Heart left ventricle (tissue), 16 donors: ENCODE measurements around the gene HAND2. TPM values are rescaled to one million over a fixed set of nuclear protein-coding genes. Genes with fewer than 3 reads are reported as not detected.

Source experiments
- ATAC-seq, 4 donors: fragments of 200-7000 bp; cut with Tn5 transposase; one replicate each; pipeline ENCODE4 v1.9.1; 2020 to 2022; ENCODE audit warnings: moderate library complexity in 4 of 4, mild to moderate bottlenecking in 3 of 4, moderate number of reproducible peaks in 1 of 4
- DNase-seq, 5 donors: peaks; one replicate each; pipeline ENCODE4 v3.0.0-alpha.2; 2020
- H3K27ac ChIP-seq, 12 donors: fragments of 200-600 bp; sonication (generic) in 4 of 12; one replicate each; pipeline versions ENCODE4 v1.5.0 to v1.8.0; 2016 to 2022; ENCODE audit warnings: mild to moderate bottlenecking in 2 of 12
- H3K27me3 ChIP-seq, 9 donors: fragments of 200-600 bp; sonication (generic) in 2 of 9; one replicate each; pipeline versions ENCODE4 v1.5.1 to v1.8.0; 2016 to 2022; ENCODE audit warnings: mild to moderate bottlenecking in 3 of 9
- H3K36me3 ChIP-seq, 9 donors: fragments of 200-600 bp; sonication (generic) in 2 of 9; one replicate each; pipeline versions ENCODE4 v1.5.0 to v1.8.0; 2018 to 2022; ENCODE audit warnings: mild to moderate bottlenecking in 2 of 9
- H3K4me1 ChIP-seq, 12 donors: fragments of 200-600 bp; sonication (generic) in 4 of 12; one replicate each; pipeline versions ENCODE4 v1.5.0 to v1.8.0; 2016 to 2022; ENCODE audit warnings: mild to moderate bottlenecking in 3 of 12
- H3K4me3 ChIP-seq, 12 donors: fragments of 200-600 bp; sonication (generic) in 4 of 12; one replicate each; pipeline versions ENCODE4 v1.5.0 to v1.8.0; 2017 to 2022; ENCODE audit warnings: mild to moderate bottlenecking in 9 of 12, moderate library complexity in 4 of 12
- H3K9me3 ChIP-seq, 12 donors: fragments of 200-600 bp; sonication (generic) in 4 of 12; one replicate each; pipeline versions ENCODE4 v1.5.0 to v1.8.0; 2016 to 2022; ENCODE audit warnings: mild to moderate bottlenecking in 1 of 12
- POLR2A ChIP-seq, 2 donors: fragments of 450-650 bp; IDR thresholded peaks; one replicate each; pipeline ENCODE4 v1.6.1; 2017; ENCODE audit warnings: antibody characterized with exemption in 2 of 2, mild to moderate bottlenecking in 2 of 2, moderate library complexity in 2 of 2
- WGBS, 4 donors: extraction: QIAGEN DNeasy Blood & Tissue Kit in 2 of 4; methylation state at CpG; one replicate each; pipeline versions ENCODE4 v1.1.5 to v1.1.7; 2013 to 2018; 5-methylcytosine and 5-hydroxymethylcytosine counted together
- intact Hi-C, 10 donors: fragments of 100-400 bp; cut with DNase I; formaldehyde crosslinking; loops; one replicate each; pipeline versions ENCODE4 v1.11.1 to v1.14.2; 2022
- polyA plus RNA-seq, 2 donors: library from polyadenylated mRNA; stranded (reverse); fragments of 200-250 nt; gene quantifications; one replicate each; pipeline ENCODE4 v1.2.3, GENCODE V29; 2013
- total RNA-seq, 9 donors: library from RNA; depleted of rRNA in 2 of 9; stranded (reverse); fragments of >200 nt in 2 of 9; fragmentation: NEBNext Ultra II Directional in 3 of 9; extraction: Animal tissue kit (Norgen Biotek cat#: 25700) in 3 of 9; gene quantifications; one replicate each; pipeline versions ENCODE4 v1.1.0 to v1.2.4, GENCODE V29; 2016 to 2023
- TF ChIP-seq, protein P1 (sequence below), 12 donors: fragments of 200-600 bp; sonication (generic) in 4 of 12; IDR thresholded peaks; one replicate each; pipeline versions ENCODE4 v1.5.0 to v1.8.0; 2018 to 2022; ENCODE audit warnings: antibody characterized with exemption in 12 of 12, mild to moderate bottlenecking in 5 of 12
- donor health status: ischemic (EF 13 %, LVEDD 7.1; RV severe dilation, severe dysfunction).
- donor health status: healthy with polysubstance abuse.
- donor health status: DM: no; HTN: yes; CAD: no.
- donor health status: DM: no; HTN: no; CAD: no.
- donor health status: ischemic (EF 25% LVEDD 6.9; RV normal size, moderate dysfunction).
- donor health status: ischemic (EF 25% LVEDD 5.7; RV mildly dilated, moderate dysfunction).
- donor health status: healthy.
- donor health status: DM: yes; HTN: yes; CAD: no.
- donor health status: ischemic (EF 35%, LVEDD 5.7; RV mildly dilated, moderate dysfunction).
- donor health status: nonischemic (EF 11% LVEDD 7.7; RV severe dilation, severe dysfunction).
- donor health status: DM: yes; HTN: yes; CAD: no.
- donor health status: PGD.
- donor health status: ischemic (EF 29% LVEDD 5.4; RV normal size, mild dysfunction).
- donor health status: nonischemic (EF 23%, LVEDD 6.1; RV moderate dilation, normal function).

Gene HAND2
- total and polyA plus RNA-seq, 11 donors, result 72.8 to 188 (median 126) TPM

DNA sequence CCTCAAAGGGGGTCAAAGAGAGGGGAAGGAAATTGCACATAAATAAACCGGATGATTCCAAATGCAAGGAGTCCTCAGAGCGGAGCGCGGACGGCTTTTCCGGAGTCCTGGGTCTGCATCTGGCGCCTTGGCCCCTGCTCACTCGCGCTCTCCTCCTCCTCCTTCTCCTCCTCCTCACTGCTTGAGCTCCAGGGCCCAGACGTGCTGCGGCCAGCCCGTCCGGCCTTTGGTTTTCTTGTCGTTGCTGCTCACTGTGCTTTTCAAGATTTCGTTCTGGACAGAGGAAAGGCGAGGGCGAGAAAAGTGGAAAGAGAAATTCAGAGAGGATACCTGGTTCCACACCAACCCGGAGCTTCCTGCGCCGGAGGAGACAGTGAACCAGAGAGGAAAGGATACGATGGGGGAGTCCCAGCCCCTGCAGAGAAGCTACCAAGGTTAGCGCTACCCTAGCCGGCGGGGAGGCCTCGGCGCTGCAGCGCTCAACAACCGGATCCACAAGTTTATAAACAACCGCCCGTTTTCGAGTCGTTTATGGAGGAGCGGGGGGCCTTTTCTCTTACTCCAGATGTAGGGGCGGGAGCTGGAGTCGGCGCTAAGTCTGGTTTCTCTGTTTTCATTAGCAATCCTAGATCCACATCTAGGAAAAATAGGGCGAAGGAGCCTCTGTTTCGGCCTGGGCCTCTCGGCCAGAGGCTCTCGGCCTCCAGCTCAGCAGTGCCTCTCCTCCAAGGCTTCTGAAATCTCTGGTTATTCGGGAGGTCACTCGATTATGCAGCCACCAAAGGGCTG is 2.7 kb downstream of the HAND2 start:
- H3K27me3 ChIP-seq, result peaks cover 0 to 98% (median 14%) of the 10 kb centered on the region in 9 donors
- no peak for TF ChIP-seq POLR2A (IDR thresholded peaks at IDR 0.05)
- TF ChIP-seq, protein P1, sequence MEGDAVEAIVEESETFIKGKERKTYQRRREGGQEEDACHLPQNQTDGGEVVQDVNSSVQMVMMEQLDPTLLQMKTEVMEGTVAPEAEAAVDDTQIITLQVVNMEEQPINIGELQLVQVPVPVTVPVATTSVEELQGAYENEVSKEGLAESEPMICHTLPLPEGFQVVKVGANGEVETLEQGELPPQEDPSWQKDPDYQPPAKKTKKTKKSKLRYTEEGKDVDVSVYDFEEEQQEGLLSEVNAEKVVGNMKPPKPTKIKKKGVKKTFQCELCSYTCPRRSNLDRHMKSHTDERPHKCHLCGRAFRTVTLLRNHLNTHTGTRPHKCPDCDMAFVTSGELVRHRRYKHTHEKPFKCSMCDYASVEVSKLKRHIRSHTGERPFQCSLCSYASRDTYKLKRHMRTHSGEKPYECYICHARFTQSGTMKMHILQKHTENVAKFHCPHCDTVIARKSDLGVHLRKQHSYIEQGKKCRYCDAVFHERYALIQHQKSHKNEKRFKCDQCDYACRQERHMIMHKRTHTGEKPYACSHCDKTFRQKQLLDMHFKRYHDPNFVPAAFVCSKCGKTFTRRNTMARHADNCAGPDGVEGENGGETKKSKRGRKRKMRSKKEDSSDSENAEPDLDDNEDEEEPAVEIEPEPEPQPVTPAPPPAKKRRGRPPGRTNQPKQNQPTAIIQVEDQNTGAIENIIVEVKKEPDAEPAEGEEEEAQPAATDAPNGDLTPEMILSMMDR (IDR thresholded peaks at IDR 0.05), result no peak
- 8 to 21% (median 14%) methylated on average over 41 to 42 of the region's 42 CpGs for WGBS, 4 donors
- peaks cover 0 to 25% (median 4%) of the 10 kb centered on the region in 12 donors for H3K4me1 ChIP-seq
- H3K36me3 ChIP-seq, result peaks cover 0 to 7% (median 0%) of the 10 kb centered on the region in 9 donors
- peak in 2 of 5 donors; percentile 45 to 53 for DNase-seq
- no peak for ATAC-seq
- H3K9me3 ChIP-seq, result no peaks in the 10 kb centered on the region
- intact Hi-C loops, result loop anchor here in 1 of 10 donors (5.0 kb wide), 1 partner anchor 220 kb away; no protein-coding TSS in a partner anchor
- H3K4me3 ChIP-seq, result peak overlapping the region; percentile 54 to 95 (median 82)
- peak overlapping the region; percentile 83 to 99 (median 95) for H3K27ac ChIP-seq

DNA sequence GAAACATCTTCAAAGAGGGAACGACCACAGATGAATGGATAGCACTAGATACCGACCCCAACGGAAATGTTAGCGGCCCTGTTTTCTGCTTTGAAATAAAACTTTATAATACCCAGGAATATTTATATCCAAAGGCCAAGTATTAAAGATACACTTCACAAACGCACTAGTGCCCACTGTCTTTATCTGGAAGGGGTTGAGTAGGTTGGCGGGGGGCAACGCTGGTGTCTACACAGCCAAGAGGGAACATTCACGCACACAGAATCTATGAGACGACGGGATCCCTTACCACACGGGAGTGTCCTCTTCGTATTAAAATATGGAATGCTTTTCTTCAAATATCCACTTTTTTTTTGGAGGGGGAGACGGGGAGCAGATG is 3.3 kb downstream of the HAND2 start:
- Histone ChIP-seq H3K4me3 (peak overlapping the region; percentile 54 to 95 (median 82)), H3K9me3 (no peaks in the 10 kb centered on the region), H3K4me1 (peaks cover 0 to 29% (median 6%) of the 10 kb centered on the region in 12 donors), H3K27ac (peak overlapping the region; percentile 83 to 99 (median 95)), H3K36me3 (peaks cover 0 to 7% (median 0%) of the 10 kb centered on the region in 9 donors), H3K27me3 (peaks cover 0 to 98% (median 12%) of the 10 kb centered on the region in 9 donors)
- TF ChIP-seq, protein P1 (IDR thresholded peaks at IDR 0.05), result no peak
- intact Hi-C loops, result loop anchor here in 1 of 10 donors (5.0 kb wide), 1 partner anchor 221 kb away; no protein-coding TSS in a partner anchor
- ATAC-seq (no peak), DNase-seq (no peak)
- WGBS, 4 donors, result 20 to 41% (median 26%) methylated on average over 13 of the region's 13 CpGs

DNA sequence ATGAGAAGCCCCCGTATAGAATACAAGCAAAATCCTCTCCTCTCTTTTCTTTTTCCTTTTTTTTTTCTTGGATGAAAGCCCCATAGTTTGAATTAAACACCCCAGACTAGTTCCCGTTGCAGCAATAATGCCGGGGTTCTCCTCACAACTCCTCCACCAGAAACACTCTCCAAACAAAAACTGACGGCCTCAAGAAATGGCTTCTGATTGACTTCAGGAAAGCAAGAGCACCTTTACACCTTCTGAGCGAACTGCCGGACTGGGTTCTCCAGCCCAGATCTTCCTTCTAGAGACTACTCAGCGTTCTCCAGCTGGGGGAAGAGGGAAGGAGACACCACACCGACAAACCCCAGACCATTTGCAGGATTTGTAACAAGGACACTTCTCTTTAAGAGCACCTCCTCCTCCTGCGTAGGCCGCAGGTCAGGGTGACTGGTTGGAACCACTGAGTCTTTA is 4.0 kb downstream of the HAND2 start:
- Histone ChIP-seq H3K36me3 (peaks cover 0 to 7% (median 0%) of the 10 kb centered on the region in 9 donors), H3K4me1 (peaks cover 0 to 36% (median 10%) of the 10 kb centered on the region in 12 donors), H3K4me3 (peak overlapping the region; percentile 54 to 95 (median 82)), H3K9me3 (no peaks in the 10 kb centered on the region), H3K27me3 (peaks cover 0 to 98% (median 9%) of the 10 kb centered on the region in 9 donors), H3K27ac (peak overlapping the region; percentile 83 to 99 (median 95))
- WGBS, 4 donors, result 31 to 44% (median 35%) methylated on average over 10 of the region's 10 CpGs
- TF ChIP-seq, protein P1 (IDR thresholded peaks at IDR 0.05), result no peak
- no peak for TF ChIP-seq POLR2A (IDR thresholded peaks at IDR 0.05)
- no peak for DNase-seq
- no peak for ATAC-seq
- intact Hi-C loops, result loop anchor here in 1 of 10 donors (5.0 kb wide), 1 partner anchor 221 kb away; no protein-coding TSS in a partner anchor
